Rectal smooth muscle tissue (tissue), 1 donor: ENCODE measurements around the gene SPRR5.

Experiments
- H3K27ac ChIP-seq: one replicate; pipeline ENCODE4 v1.7.0; 2013; ENCODE audit warnings: low read depth, low read length, inconsistent platforms
- H3K27me3 ChIP-seq: one replicate; pipeline ENCODE4 v1.7.0; 2013; ENCODE audit warnings: low read length; ENCODE audit not compliant: control insufficient read depth, insufficient read depth
- H3K36me3 ChIP-seq: one replicate; pipeline ENCODE4 v1.7.0; 2013; ENCODE audit warnings: low read length; ENCODE audit not compliant: control insufficient read depth, insufficient read depth
- H3K4me1 ChIP-seq: one replicate; pipeline ENCODE4 v1.7.0; 2013; ENCODE audit warnings: low read length; ENCODE audit not compliant: control insufficient read depth, insufficient read depth
- H3K4me3 ChIP-seq: one replicate; pipeline ENCODE4 v1.7.0; 2013; ENCODE audit warnings: low read length
- H3K9ac ChIP-seq: one replicate; pipeline ENCODE4 v1.7.0; 2013; ENCODE audit warnings: low read length

The SPRR5 gene

GRCh38 chr1:152946651-152947256, at the start of gene SPRR5:
SPRR5 (plus strand) TSS chr1:152947206; CDS start chr1:152948555, 1,349 bp downstream.
- no peaks in the 10 kb centered on the region for H3K36me3 ChIP-seq
- no peaks in the 10 kb centered on the region for H3K27me3 ChIP-seq
- no peaks in the 10 kb centered on the region for H3K4me1 ChIP-seq
- H3K27ac ChIP-seq: no peak within 1 kb of the TSS
- H3K4me3 ChIP-seq: no peak within 1 kb of the TSS
- H3K9ac ChIP-seq: no peak within 1 kb of the TSS

- Histone ChIP-seq H3K27ac (no peak overlapping the region), H3K4me1 (no peaks in the 10 kb centered on the region)
Measured at GRCh38 chr1:152899027-152899426, 48.0 kb upstream of the SPRR5 start.

GRCh38 chr1:152899883-152900282, 47.1 kb upstream of the SPRR5 start:
- H3K4me3 ChIP-seq: no peak overlapping the region
- H3K27ac ChIP-seq: no peak overlapping the region
- H3K9ac ChIP-seq: no peak overlapping the region
- no peaks in the 10 kb centered on the region for H3K36me3 ChIP-seq
- no peaks in the 10 kb centered on the region for H3K4me1 ChIP-seq
- H3K27me3 ChIP-seq: peaks cover 2% of the 10 kb centered on the region

More at GRCh38 chr1:152899027-152899426, 48.0 kb upstream of the SPRR5 start:
- Histone ChIP-seq H3K27me3 (peaks cover 2% of the 10 kb centered on the region), H3K9ac (no peak overlapping the region), H3K4me3 (no peak overlapping the region), H3K36me3 (no peaks in the 10 kb centered on the region)

GRCh38 chr1:152901631-152902030, 45.4 kb upstream of the SPRR5 start:
- no peak overlapping the region for H3K27ac ChIP-seq
- H3K9ac ChIP-seq: no peak overlapping the region
- H3K36me3 ChIP-seq: no peaks in the 10 kb centered on the region
- H3K4me1 ChIP-seq: no peaks in the 10 kb centered on the region
- H3K27me3 ChIP-seq: peaks cover 2% of the 10 kb centered on the region
- no peak overlapping the region for H3K4me3 ChIP-seq

GRCh38 chr1:152902636-152903035, 44.4 kb upstream of the SPRR5 start:
- Histone ChIP-seq H3K9ac (no peak overlapping the region), H3K27ac (no peak overlapping the region), H3K36me3 (no peaks in the 10 kb centered on the region), H3K4me1 (no peaks in the 10 kb centered on the region), H3K27me3 (peaks cover 2% of the 10 kb centered on the region), H3K4me3 (no peak overlapping the region)

- H3K27ac ChIP-seq: no peak overlapping the region
- no peak overlapping the region for H3K4me3 ChIP-seq
Measured at GRCh38 chr1:152904688-152905440, 42.1 kb upstream of the SPRR5 start.

GRCh38 chr1:152906023-152906565, 40.9 kb upstream of the SPRR5 start:
- Histone ChIP-seq H3K4me1 (no peaks in the 10 kb centered on the region), H3K27me3 (peaks cover 2% of the 10 kb centered on the region), H3K27ac (no peak overlapping the region), H3K36me3 (no peaks in the 10 kb centered on the region), H3K4me3 (no peak overlapping the region), H3K9ac (no peak overlapping the region)

More at GRCh38 chr1:152904688-152905440, 42.1 kb upstream of the SPRR5 start:
- H3K4me1 ChIP-seq: no peaks in the 10 kb centered on the region
- no peaks in the 10 kb centered on the region for H3K36me3 ChIP-seq
- H3K27me3 ChIP-seq: peaks cover 2% of the 10 kb centered on the region
- H3K9ac ChIP-seq: no peak overlapping the region

- no peaks in the 10 kb centered on the region for H3K36me3 ChIP-seq
- H3K4me1 ChIP-seq: no peaks in the 10 kb centered on the region
- H3K27ac ChIP-seq: no peak within 1 kb of the TSS
- no peak within 1 kb of the TSS for H3K4me3 ChIP-seq
- H3K9ac ChIP-seq: no peak within 1 kb of the TSS
- H3K27me3 ChIP-seq: no peaks in the 10 kb centered on the region
Measured at GRCh38 chr1:152907686-152908601, 39.1 kb upstream of the SPRR5 start, which contains the start of gene IVL. IVL (plus strand) TSS chr1:152908546; CDS start chr1:152909798, 1,252 bp downstream.

GRCh38 chr1:152909206-152909605, 37.8 kb upstream of the SPRR5 start:
- Histone ChIP-seq H3K4me3 (no peak overlapping the region), H3K36me3 (no peaks in the 10 kb centered on the region), H3K9ac (no peak overlapping the region), H3K4me1 (no peaks in the 10 kb centered on the region), H3K27me3 (no peaks in the 10 kb centered on the region), H3K27ac (no peak overlapping the region)

GRCh38 chr1:152912471-152912870, 34.5 kb upstream of the SPRR5 start:
- Histone ChIP-seq H3K27me3 (no peaks in the 10 kb centered on the region), H3K4me1 (no peaks in the 10 kb centered on the region), H3K27ac (no peak overlapping the region), H3K4me3 (no peak overlapping the region), H3K36me3 (no peaks in the 10 kb centered on the region), H3K9ac (no peak overlapping the region)

- Histone ChIP-seq H3K27ac (no peak overlapping the region), H3K4me1 (no peaks in the 10 kb centered on the region), H3K36me3 (no peaks in the 10 kb centered on the region), H3K4me3 (no peak overlapping the region), H3K27me3 (no peaks in the 10 kb centered on the region), H3K9ac (no peak overlapping the region)
Measured at GRCh38 chr1:152912900-152913299, 34.1 kb upstream of the SPRR5 start.

GRCh38 chr1:152917794-152918193, 29.2 kb upstream of the SPRR5 start:
- H3K4me1 ChIP-seq: no peaks in the 10 kb centered on the region
- no peak overlapping the region for H3K4me3 ChIP-seq
- no peak overlapping the region for H3K27ac ChIP-seq
- H3K36me3 ChIP-seq: no peaks in the 10 kb centered on the region
- no peaks in the 10 kb centered on the region for H3K27me3 ChIP-seq
- no peak overlapping the region for H3K9ac ChIP-seq
